GM19193 (cell line): ENCODE data around the gene DST.

Experiments
- POLR2A ChIP-seq: IDR thresholded peaks from 4 replicates; pipeline ENCODE4 v1.6.1; 2011; ENCODE audit not compliant: insufficient read depth, insufficient read length; ENCODE audit errors: extremely low read depth

Gene DST

GRCh38 chr6:56420296-56420695, 222.4 kb downstream of the DST start:
- TF ChIP-seq POLR2A, result no peak

- TF ChIP-seq POLR2A, result no peak
Observed at GRCh38 chr6:56419191-56419590, 223.5 kb downstream of the DST start.

- no peak for TF ChIP-seq POLR2A
Observed at GRCh38 chr6:56417823-56418222, 224.9 kb downstream of the DST start.

- TF ChIP-seq POLR2A, result no peak
Observed at GRCh38 chr6:56416247-56416646, 226.4 kb downstream of the DST start.

GRCh38 chr6:56408976-56409375, 233.7 kb downstream of the DST start:
- no peak for TF ChIP-seq POLR2A
